ENCODE results near the gene CEP112.

CEP112 gene

GRCh38 chr17:65633146-65633881 lies 558.6 kb downstream of the CEP112 start:
- no peak for DNase-seq (ENCODE audit: low read depth)
- no peak overlapping the region for H3K4me3 ChIP-seq (ENCODE audit: low read depth, low read length)
- no peak for TF ChIP-seq MAX (IDR thresholded peaks at IDR 0.05; ENCODE audit: low read depth, low read length)
- no peak for TF ChIP-seq POLR2A (IDR thresholded peaks at IDR 0.05; ENCODE audit: extremely low read depth, insufficient read length)
- TF ChIP-seq MYC (IDR thresholded peaks at IDR 0.05; ENCODE audit: low read depth, low read length): no peak
- TF ChIP-seq CTCF (IDR thresholded peaks at IDR 0.05; ENCODE audit: low read depth, low read length): no peak

DNA sequence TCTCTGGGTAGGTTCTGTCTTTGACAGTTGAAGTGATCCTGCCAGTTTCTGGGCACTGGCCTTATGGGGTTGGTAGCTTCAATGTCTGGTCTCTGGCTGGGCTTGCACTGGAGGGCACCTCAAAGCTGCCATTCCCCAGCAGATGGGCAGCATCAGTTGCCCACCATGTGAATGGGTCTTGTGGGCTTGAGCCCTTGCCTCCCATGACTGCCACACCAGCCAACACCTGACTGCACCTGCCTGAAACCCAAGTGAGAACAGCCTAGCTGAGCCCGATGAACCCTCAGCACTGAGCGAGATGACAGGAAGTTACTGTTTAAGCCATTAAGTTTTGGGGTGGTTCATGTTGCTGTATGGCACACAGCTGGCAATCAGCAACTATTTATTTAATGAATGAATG lies 561.4 kb downstream of the CEP112 start:
- TF ChIP-seq POLR2A (IDR thresholded peaks at IDR 0.05; ENCODE audit: extremely low read depth, insufficient read length) (no peak), MAX (IDR thresholded peaks at IDR 0.05; ENCODE audit: low read depth, low read length) (no peak), MYC (IDR thresholded peaks at IDR 0.05; ENCODE audit: low read depth, low read length) (no peak), CTCF (IDR thresholded peaks at IDR 0.05; ENCODE audit: low read depth, low read length) (no peak)
- no peak overlapping the region for H3K4me3 ChIP-seq (ENCODE audit: low read depth, low read length)
- no peak for DNase-seq (ENCODE audit: low read depth)

DNA sequence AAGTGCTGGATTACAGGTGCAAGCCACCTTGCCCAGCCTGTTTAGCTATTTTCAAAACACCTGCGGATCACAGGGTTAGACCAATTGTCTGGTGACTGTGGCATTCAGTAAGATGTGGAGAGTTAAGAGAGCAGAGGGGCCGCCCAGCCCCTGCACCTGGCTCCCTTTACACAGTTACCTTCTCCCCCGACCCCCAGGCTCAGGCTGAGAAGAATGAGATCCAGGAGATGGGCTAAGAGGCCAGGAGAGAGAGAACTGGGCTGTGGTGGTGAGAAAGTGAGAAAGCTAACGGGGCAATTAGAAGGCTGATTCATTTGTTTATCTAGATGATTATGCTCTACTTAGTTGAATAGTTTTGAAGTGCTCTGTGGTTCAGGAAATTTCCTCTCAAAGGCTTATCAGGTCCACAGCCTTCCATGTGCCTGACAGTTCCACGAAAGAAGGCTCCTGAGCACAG lies 562.7 kb downstream of the CEP112 start:
- TF ChIP-seq MAX (IDR thresholded peaks at IDR 0.05; ENCODE audit: low read depth, low read length) (no peak), MYC (IDR thresholded peaks at IDR 0.05; ENCODE audit: low read depth, low read length) (no peak), POLR2A (IDR thresholded peaks at IDR 0.05; ENCODE audit: extremely low read depth, insufficient read length) (no peak), CTCF (IDR thresholded peaks at IDR 0.05; ENCODE audit: low read depth, low read length) (no peak)
- H3K4me3 ChIP-seq (ENCODE audit: low read depth, low read length): no peak overlapping the region
- DNase-seq (ENCODE audit: low read depth): no peak

DNA sequence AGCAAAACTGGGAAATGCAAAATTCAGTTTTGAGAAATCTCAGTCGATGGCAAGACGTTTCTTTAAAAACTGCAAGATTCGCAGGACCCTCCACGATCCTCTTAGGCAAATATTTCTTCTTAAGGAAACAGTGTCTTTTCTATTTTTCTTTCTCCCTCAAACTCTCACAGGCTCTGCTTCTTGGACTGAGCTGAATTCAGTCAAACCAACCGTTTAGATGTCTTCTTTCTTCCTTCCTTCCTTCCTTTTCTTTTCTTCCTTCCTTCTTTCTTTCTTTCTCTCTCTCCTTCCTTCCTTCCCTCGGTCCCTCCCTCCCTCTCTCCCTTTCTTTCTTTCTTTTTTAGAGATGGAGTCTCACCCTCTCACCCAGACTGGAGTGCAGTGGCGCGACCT lies 563.3 kb downstream of the CEP112 start:
- no peak for TF ChIP-seq MAX (IDR thresholded peaks at IDR 0.05; ENCODE audit: low read depth, low read length)
- no peak for TF ChIP-seq POLR2A (IDR thresholded peaks at IDR 0.05; ENCODE audit: extremely low read depth, insufficient read length)
- no peak for TF ChIP-seq MYC (IDR thresholded peaks at IDR 0.05; ENCODE audit: low read depth, low read length)
- TF ChIP-seq CTCF (IDR thresholded peaks at IDR 0.05; ENCODE audit: low read depth, low read length): no peak
- DNase-seq (ENCODE audit: low read depth): no peak
- H3K4me3 ChIP-seq (ENCODE audit: low read depth, low read length): no peak overlapping the region

DNA sequence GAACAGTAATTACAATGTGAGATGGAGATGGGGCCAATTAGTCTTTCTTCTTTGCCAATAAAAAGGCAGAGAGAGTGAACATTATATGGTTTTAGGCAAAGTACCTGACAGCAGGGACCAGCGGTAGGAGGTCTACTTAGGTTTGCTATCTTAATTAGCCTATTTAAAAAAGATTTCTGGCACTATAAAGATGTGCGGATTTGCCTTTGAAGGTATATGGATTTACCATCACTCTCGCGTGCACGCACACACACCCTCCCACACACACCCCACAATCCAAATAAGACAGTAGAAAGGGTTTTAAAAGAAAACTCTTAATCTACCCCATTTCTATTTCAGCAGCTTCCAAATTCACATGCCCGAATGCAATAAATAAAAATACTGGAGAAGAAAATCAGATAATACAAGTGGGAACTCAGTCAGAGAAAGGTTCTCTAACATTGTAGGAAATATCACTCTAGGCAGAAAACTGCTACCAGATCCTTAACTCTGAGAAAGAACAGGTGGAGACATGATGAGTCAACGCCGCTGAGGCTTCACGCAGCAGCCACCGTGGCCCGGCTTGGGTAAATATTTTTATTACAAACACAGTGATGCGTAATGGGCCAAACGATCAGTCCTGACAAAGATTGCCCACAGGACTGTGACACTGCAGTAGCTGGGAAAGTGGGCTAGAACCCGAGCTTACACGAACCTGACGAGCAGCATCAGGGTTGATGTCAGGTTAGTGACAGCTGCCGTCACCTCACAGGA lies 563.9 kb downstream of the CEP112 start:
- no peak overlapping the region for H3K4me3 ChIP-seq (ENCODE audit: low read depth, low read length)
- TF ChIP-seq POLR2A (IDR thresholded peaks at IDR 0.05; ENCODE audit: extremely low read depth, insufficient read length) (no peak), MAX (IDR thresholded peaks at IDR 0.05; ENCODE audit: low read depth, low read length) (no peak), MYC (IDR thresholded peaks at IDR 0.05; ENCODE audit: low read depth, low read length) (no peak), CTCF (IDR thresholded peaks at IDR 0.05; ENCODE audit: low read depth, low read length) (no peak)
- no peak for DNase-seq (ENCODE audit: low read depth)

Data from NB4 (cell line).